NCI-H2196 treated with DMSO at 0.1 percent for 48 hours (cell line): ENCODE data around the gene DRGX.

Experiments
- DNase-seq: peaks from one replicate; lab custom pipeline; 2025; ENCODE audit not compliant: unreplicated experiment; lab: John Stamatoyannopoulos, UW

The DRGX gene

GRCh38 chr10:49408519-49409306 lies 12.8 kb upstream of the DRGX start:
- DNase-seq: no peak

GRCh38 chr10:49407552-49408137 lies 11.8 kb upstream of the DRGX start:
- no peak for DNase-seq

- DNase-seq: no peak
These were observed 11.3 kb upstream of the DRGX start for GRCh38 chr10:49407151-49407550.

- DNase-seq: no peak
These were observed 8.5 kb upstream of the DRGX start for GRCh38 chr10:49404321-49404878.

- DNase-seq: no peak
These were observed 7.5 kb upstream of the DRGX start for GRCh38 chr10:49403363-49403762.

DNA sequence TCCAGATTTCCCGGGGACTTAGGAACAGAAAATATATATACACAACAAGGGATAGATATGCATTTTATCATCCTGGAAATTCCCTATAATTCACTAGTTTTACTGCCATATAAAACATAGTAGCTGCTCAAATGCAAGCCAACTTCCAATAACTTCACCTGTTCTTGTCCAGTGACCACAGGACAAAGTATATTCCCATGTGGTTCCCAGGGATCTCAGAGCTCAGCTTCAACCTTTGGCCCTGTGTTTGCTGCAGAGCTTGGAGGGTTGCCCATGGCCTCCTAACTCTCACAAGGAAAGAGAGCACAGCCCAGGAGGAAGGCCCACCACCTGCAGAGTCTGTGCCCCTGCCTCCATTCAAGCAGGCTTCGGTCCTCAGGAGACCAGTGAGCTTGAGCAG lies 4.5 kb upstream of the DRGX start:
- no peak for DNase-seq

DNA sequence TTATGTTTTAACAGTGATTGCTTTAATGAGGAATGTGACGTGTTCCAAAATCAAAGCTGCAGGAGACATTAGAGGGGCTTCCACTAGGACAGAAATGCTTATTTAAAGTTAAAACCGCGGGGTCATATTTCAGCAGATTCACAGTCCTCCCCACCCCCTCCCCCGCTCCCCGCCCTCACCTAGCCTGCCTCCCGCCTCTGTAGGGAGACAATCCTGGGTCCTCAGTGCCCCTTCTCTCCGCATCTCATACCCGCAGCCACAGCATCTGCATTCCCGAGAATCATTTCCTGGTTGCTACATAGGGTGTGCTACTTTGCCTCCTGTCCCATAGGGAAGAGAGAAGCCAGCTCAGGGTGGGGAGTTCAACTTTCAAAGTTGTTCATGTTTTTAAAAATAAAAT lies 3.1 kb upstream of the DRGX start:
- no peak for DNase-seq

DNA sequence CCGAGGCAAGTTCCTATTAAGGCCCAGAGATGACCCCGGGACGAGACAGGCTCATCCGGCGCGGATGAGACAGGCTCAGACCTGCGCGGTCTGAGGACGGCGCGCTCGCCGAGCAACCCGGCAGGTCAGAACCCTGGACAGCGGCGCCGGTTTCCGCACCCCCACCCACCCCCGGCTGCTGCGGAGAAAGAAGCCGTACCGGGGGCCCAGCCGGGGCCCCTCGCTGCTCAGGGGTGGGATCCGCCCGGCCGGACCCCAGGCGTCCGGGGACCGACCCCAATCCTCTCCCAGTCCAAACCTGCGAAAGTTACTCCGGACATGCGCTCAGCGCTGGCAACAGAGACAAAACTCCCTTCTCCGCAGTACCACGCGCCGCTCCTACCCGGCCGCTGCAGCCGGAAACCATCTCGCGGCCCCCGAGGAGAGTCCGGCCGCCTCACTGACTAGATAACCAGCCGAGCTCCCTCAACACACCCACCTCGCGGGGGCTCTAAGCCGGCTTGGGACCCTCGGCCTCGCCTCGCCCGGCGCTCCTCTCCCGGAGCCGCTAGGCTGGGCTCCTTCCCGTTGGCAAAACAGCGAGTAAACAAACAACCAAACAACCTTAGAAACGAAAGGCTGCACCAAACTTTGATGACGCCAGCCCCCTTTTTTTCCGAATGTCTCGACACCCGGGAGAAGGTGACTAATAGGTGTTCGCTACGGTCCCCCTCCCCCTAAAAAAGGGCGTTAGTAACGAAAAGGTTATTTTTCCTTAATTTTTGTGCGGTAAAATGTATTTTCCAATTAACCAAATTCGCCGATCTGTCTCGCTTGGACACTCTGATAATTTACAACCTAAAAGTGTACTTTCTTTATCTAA lies 2.3 kb upstream of the DRGX start:
- no peak for DNase-seq

DNA sequence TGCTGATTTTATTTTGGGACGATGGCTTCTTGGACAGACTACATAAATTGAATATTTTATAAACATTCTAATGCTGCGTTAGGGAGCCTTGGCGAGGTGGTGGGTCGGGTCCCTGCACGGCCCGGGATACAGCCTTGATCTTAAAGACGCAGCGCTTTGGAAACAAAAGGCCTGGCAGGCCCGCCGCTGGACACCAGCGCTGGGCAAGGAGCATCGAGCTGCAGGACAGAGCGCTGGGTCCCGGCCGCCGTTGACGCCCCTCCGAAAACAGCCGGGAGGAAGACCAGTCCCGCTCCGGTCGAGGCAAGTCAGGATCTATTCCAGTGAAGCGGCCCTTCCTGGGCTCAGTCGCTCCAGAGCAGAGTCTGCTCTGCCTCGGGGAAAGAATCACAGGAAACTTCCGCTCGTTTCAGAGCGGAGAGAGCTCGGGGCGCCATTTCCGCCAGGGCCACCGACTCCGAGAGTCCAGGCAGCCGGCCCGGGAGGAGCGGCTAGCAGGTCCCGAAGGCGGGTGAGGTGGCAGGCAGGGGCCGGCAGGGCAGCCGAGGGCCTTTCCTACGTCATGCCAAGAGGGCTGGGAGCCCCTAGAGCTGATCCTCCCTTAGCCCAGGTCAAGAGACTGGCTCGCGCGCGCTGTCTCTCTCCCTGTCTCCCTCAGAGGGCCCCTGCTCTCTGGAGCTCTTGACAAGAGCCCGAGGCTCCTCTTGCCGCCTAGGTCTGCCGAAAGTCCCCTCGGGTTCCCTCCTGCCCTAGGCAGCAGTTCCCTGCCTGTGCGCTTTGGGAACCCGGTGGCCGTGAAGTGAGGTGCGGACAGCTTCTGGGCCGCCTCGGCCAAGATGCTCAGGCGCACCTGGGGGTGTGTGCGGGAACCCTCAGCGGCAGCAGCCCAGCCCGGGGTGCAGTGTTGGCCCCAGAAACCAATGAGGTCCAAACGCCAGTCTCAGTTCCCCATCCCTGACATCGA lies 1.4 kb upstream of the DRGX start:
- DNase-seq: no peak

- no peak for DNase-seq
These were observed 744 bp upstream of the DRGX start for GRCh38 chr10:49396666-49396999.

DNA sequence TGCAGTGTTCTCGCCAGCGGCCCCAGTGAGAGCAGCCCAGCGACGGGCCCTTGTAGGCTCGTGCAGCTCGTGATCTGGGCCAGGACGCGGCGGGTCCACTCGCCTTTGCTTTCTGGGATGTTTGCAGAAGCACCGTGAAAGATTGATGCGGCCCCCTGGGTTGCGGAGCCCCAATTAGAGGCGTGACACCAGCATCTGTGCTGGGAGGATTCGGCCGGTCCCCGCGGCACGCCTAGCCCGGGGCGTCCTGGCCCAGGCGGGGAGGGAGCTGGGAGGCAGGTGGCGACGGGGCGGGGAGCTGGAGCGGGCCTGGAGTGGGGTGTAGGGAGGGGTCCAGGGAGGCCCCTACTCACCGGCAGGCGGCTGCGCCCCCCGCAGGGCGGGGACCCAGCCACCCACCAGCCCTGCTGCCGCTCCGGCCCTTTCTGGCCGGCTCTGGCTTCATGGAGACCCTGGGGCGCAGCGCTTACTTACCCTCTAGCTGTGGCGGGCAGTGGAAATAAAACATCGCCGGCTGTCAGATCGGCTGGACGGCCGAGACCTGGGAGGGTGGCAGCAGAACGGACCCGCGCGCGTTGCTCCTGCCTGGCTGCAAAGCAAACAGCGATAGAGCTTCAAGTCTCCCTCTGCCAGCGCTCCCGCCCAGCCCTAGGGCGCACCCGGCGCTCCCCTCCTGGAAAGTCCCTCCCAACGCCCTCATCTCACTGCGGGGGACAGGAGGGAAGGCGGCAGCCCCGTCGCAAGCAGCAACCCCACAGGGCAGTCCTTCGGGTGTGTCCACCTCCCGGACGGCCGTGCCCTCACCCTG lies 752 bp downstream of the DRGX start:
- no peak for DNase-seq

DNA sequence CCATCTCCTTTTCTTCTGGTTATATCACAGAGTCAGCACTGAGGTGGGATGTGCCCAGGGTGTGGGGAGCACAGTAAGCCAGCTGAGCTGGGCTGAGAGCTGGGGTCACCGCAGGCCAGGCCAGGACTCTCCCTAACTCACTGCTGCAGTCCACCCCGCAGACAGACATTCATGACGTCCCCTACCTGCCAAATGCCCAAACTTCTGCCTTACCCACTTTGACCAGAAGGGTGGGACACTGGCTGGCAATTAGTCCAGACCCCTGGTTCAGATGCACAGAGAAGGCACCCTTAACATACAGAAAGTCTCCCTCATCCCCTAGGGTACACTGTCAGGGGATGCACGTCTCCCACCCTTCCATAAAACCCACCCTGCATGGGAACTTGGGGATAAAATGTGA lies 2.1 kb downstream of the DRGX start:
- no peak for DNase-seq

DNA sequence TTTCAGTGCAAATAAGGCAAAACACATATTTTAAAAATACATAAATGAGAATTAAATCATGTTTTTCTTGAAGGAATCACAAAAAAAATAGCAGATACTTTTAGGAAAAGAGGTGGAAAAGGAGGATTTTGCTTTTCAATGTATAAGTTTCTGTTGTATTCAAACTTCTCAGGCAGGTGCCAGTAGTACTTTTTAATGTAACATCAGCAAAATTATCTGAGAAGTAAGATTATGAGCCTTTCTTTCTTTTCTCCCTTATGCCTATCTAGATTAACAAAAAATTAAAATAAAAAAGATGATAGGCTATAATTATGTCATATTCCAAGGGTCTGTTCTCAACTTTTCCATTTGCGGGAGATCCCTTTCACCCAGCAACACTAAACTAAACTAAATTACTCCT lies 2.6 kb downstream of the DRGX start:
- no peak for DNase-seq

GRCh38 chr10:49389361-49389933 lies 6.4 kb downstream of the DRGX start:
- DNase-seq: no peak

DNA sequence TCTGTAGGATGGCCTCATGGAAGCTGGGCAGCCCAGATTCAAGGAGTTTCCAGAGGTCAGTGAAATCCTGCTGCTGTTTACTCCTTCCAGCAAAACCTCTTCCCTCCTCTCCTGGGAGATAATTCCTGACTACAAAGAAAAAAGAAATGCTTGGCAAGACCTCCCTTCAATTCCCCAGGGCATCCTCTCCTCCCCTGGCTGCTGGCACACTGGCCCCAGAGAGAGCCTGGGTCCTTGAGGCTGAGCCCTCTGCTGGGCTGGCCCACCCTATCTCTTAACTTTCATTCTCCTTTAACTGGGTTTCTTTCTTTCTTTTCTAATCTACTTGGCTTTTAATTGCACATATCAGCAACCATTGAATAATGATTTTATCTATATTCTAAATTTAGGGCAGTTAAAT lies 7.7 kb downstream of the DRGX start:
- no peak for DNase-seq

DNA sequence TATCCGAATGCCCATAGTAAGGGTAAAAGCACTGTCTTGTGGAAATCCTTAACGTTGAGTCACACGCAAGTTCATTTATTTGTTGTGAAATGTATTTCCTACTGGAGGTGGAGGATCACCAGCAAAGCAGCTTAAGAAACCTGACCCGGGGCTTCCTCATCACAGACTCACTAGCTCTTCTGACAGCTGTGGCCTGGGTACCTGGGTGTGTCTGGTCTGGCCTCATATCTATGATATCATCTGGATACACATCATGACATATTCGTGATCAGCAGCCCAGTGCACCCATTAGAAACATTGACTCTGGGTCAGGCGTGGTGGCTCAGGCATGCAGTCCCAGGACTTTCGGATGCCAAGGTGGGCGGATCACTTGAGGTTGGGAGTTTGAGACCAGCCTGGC lies 8.8 kb downstream of the DRGX start:
- DNase-seq: no peak

- DNase-seq: no peak
These were observed 9.7 kb downstream of the DRGX start for GRCh38 chr10:49385939-49386922.

GRCh38 chr10:49384268-49384953 lies 11.5 kb downstream of the DRGX start:
- no peak for DNase-seq
